ENCODE data around the gene GHITM.
A peak's percentile ranks its signal among the peaks of the same experiment; 100 is the strongest.
"Not testable (repeated sequence)": the region's sequence is repeated elsewhere in the genome, so short reads cannot be mapped to it uniquely, and the experiment has no call there.

GHITM gene

GRCh38 chr10:84139126-84140035 is at the start of gene GHITM:
GHITM (plus strand) TSS chr10:84139509; CDS start chr10:84141501, 1,992 bp downstream.
- peak; percentile 92 for DNase-seq (ENCODE audit: extremely low read depth, low read depth)
- TF ChIP-seq CTCF (IDR thresholded peaks at IDR 0.05; ENCODE audit: low read depth, low read length, missing control alignments), result peak; percentile 19

GRCh38 chr10:84095811-84096497 is 43.4 kb upstream of the GHITM start:
- no peak overlapping the region for H3K4me3 ChIP-seq (replicated peaks; ENCODE audit: low read depth, low read length)
- no peak for TF ChIP-seq CTCF (IDR thresholded peaks at IDR 0.05; ENCODE audit: low read depth, low read length, missing control alignments)
- DNase-seq (ENCODE audit: extremely low read depth, low read depth), result no peak

More at GRCh38 chr10:84139126-84140035, at the start of gene GHITM:
- H3K4me3 ChIP-seq (replicated peaks; ENCODE audit: low read depth, low read length), result peak within 1 kb of the TSS; percentile 85

- TF ChIP-seq CTCF (IDR thresholded peaks at IDR 0.05; ENCODE audit: low read depth, low read length, missing control alignments), result peak; percentile 44
- no peak overlapping the region for H3K4me3 ChIP-seq (replicated peaks; ENCODE audit: low read depth, low read length)
- DNase-seq (ENCODE audit: extremely low read depth, low read depth), result no peak
These were observed 41.4 kb upstream of the GHITM start for GRCh38 chr10:84097787-84098353.

GRCh38 chr10:84098667-84099066 is 40.6 kb upstream of the GHITM start:
- TF ChIP-seq CTCF (IDR thresholded peaks at IDR 0.05; ENCODE audit: low read depth, low read length, missing control alignments), result no peak
- DNase-seq (ENCODE audit: extremely low read depth, low read depth), result no peak
- no peak overlapping the region for H3K4me3 ChIP-seq (replicated peaks; ENCODE audit: low read depth, low read length)

GRCh38 chr10:84101042-84101441 is 38.3 kb upstream of the GHITM start:
- no peak overlapping the region for H3K4me3 ChIP-seq (replicated peaks; ENCODE audit: low read depth, low read length)
- no peak for TF ChIP-seq CTCF (IDR thresholded peaks at IDR 0.05; ENCODE audit: low read depth, low read length, missing control alignments)
- no peak for DNase-seq (ENCODE audit: extremely low read depth, low read depth)

GRCh38 chr10:84108797-84109196 is 30.5 kb upstream of the GHITM start:
- DNase-seq (ENCODE audit: extremely low read depth, low read depth), result no peak
- no peak for TF ChIP-seq CTCF (IDR thresholded peaks at IDR 0.05; ENCODE audit: low read depth, low read length, missing control alignments)
- H3K4me3 ChIP-seq (replicated peaks; ENCODE audit: low read depth, low read length), result no peak overlapping the region

GRCh38 chr10:84109772-84110171 is 29.5 kb upstream of the GHITM start:
- DNase-seq (ENCODE audit: extremely low read depth, low read depth); H3K4me3 ChIP-seq (replicated peaks; ENCODE audit: low read depth, low read length): not testable (repeated sequence)

GRCh38 chr10:84113468-84113867 is 25.8 kb upstream of the GHITM start:
- not testable (repeated sequence) for DNase-seq (ENCODE audit: extremely low read depth, low read depth); H3K4me3 ChIP-seq (replicated peaks; ENCODE audit: low read depth, low read length)

Measured in HFF-Myc (cell line).